Uterus (tissue), 2 donors: ENCODE measurements around the gene TAS1R3.

ENCODE experiments used
- POLR2A ChIP-seq, 2 donors: fragments of 450-650 bp; IDR thresholded peaks; one replicate each; pipeline ENCODE4 v1.6.1; 2016; ENCODE audit warnings: antibody characterized with exemption in 2 of 2, mild to moderate bottlenecking in 1 of 2, moderate library complexity in 1 of 2
- TF ChIP-seq, protein P1 (sequence below), 4 experiments: fragments of 200-600 bp in 2 of 4; fragments of 450-650 bp in 2 of 4; sonication (generic) in 2 of 4; IDR thresholded peaks; one replicate each; pipeline ENCODE4 v1.5.1; 2016 to 2019; ENCODE audit warnings: antibody characterized with exemption in 4 of 4, mild to moderate bottlenecking in 2 of 4, moderate library complexity in 1 of 4

GRCh38 chr1:1349256-1350012, 18.4 kb downstream of the TAS1R3 start, which contains the start of gene DVL1:
- TF ChIP-seq POLR2A (IDR thresholded peaks at IDR 0.05) = peak; percentile 30 to 72
- TF ChIP-seq, protein P1, sequence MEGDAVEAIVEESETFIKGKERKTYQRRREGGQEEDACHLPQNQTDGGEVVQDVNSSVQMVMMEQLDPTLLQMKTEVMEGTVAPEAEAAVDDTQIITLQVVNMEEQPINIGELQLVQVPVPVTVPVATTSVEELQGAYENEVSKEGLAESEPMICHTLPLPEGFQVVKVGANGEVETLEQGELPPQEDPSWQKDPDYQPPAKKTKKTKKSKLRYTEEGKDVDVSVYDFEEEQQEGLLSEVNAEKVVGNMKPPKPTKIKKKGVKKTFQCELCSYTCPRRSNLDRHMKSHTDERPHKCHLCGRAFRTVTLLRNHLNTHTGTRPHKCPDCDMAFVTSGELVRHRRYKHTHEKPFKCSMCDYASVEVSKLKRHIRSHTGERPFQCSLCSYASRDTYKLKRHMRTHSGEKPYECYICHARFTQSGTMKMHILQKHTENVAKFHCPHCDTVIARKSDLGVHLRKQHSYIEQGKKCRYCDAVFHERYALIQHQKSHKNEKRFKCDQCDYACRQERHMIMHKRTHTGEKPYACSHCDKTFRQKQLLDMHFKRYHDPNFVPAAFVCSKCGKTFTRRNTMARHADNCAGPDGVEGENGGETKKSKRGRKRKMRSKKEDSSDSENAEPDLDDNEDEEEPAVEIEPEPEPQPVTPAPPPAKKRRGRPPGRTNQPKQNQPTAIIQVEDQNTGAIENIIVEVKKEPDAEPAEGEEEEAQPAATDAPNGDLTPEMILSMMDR (IDR thresholded peaks at IDR 0.05) = peak; percentile 33 to 71 (median 64)
